ENCODE measurements around the gene PIGS. TPM values are rescaled to one million over a fixed set of nuclear protein-coding genes. Genes with fewer than 3 reads are reported as not detected.
A peak's percentile ranks its signal among the peaks of the same experiment; 100 is the strongest.
"Not testable (repeated sequence)": the region's sequence is repeated elsewhere in the genome, so short reads cannot be mapped to it uniquely, and the experiment has no call there.

PIGS gene
- total RNA-seq, 1 experiment from 2014 or later = 50.9 TPM

GRCh38 chr17:28610376-28610775 lies 39.1 kb upstream of the PIGS start:
- no TSS peak for BruUV-seq (replicated peaks)
- intact Hi-C loops (cut with micrococcal nuclease; ENCODE audit: unreplicated experiment) = loop anchor here (5.0 kb wide), 1 partner anchor 118 kb away; no protein-coding TSS in a partner anchor
- Mint-ChIP-seq H3K4me3 (ENCODE audit: low read depth, unreplicated experiment) (no peak overlapping the region), H3K4me1 (ENCODE audit: low read depth, unreplicated experiment) (no peaks in the 10 kb centered on the region), H3K36me3 (ENCODE audit: insufficient read depth, unreplicated experiment) (peaks cover 23% of the 10 kb centered on the region), H3K27ac (ENCODE audit: unreplicated experiment) (no peak overlapping the region), H3K9me3 (ENCODE audit: low read depth, unreplicated experiment) (no peaks in the 10 kb centered on the region), H3K27me3 (ENCODE audit: unreplicated experiment) (no peaks in the 10 kb centered on the region)
- CTCF ChIA-PET = no interaction called here
- no peak for TF ChIP-seq CTCF (IDR thresholded peaks at IDR 0.05; ENCODE audit: unreplicated experiment)
- DNase-seq = no peak

- BruUV-seq (replicated peaks); H3K9me3 Mint-ChIP-seq (ENCODE audit: low read depth, unreplicated experiment); H3K27ac Mint-ChIP-seq (ENCODE audit: unreplicated experiment); H3K4me3 Mint-ChIP-seq (ENCODE audit: low read depth, unreplicated experiment); DNase-seq; H3K4me1 Mint-ChIP-seq (ENCODE audit: low read depth, unreplicated experiment); H3K27me3 Mint-ChIP-seq (ENCODE audit: unreplicated experiment); CTCF ChIA-PET; intact Hi-C loops (cut with micrococcal nuclease; ENCODE audit: unreplicated experiment): not testable (repeated sequence)
- H3K36me3 Mint-ChIP-seq (ENCODE audit: insufficient read depth, unreplicated experiment) = peaks cover 53% of the 10 kb centered on the region
Measured at GRCh38 chr17:28604031-28604430, 32.7 kb upstream of the PIGS start.

DNA sequence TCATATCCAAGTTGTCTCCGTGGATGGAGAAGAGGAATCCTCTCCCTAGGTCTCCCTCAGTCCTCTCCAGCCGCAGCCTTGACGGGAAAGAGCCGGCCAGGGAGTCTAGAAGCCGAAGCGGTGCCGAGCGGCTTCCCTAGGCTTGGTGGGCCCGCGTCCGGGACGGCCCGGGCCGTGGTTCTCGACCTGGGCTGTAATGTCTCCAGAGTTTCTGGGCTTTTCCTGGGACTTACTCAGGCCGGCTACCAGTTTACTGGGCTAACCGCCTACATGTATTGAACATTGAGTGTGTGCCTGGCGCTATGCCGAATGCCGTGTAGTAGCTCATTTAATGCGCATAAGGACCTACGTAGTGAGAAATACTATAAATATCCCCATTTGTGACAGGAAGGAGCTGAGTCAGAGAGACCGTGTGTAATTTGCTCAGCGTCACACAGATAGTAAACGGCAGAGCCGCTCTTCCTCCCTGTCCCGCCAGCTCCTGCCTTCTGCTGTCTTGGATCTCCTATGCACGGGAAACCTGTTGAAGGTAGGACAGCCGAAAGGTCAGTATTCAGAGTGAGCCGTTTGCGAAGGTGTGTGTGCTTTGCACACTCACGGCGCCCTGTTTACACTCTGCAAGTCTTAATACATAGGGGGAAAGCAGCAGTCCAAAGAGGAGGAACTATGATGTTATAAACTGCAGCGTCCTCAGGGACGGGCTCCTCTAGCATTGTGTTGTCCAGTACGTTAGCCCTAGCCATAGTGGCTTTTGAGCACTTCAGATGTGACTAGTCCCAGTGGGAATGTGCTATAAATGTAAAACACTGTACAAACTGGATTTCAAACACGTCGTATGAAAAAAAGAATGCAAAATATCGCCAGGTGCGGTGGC lies 28.2 kb upstream of the PIGS start:
- H3K36me3 Mint-ChIP-seq (ENCODE audit: insufficient read depth, unreplicated experiment) = peaks cover 44% of the 10 kb centered on the region
- peak overlapping the region; percentile 92 for H3K27ac Mint-ChIP-seq (ENCODE audit: unreplicated experiment)
- no peaks in the 10 kb centered on the region for H3K27me3 Mint-ChIP-seq (ENCODE audit: unreplicated experiment)
- BruUV-seq (replicated peaks) = TSS peak; percentile 85
- no peak for TF ChIP-seq CTCF (IDR thresholded peaks at IDR 0.05; ENCODE audit: unreplicated experiment)
- intact Hi-C loops (cut with micrococcal nuclease; ENCODE audit: unreplicated experiment) = no loop called here
- CTCF ChIA-PET = interaction anchor here (0.5 to 0.9 kb wide), 2 partner anchors 45 to 170 kb away, joined by 3 read pairs; partner anchors contain the start of gene BLTP2
- DNase-seq = peak; percentile 50
- peak overlapping the region; percentile 91 for H3K4me3 Mint-ChIP-seq (ENCODE audit: low read depth, unreplicated experiment)
- peaks cover 17% of the 10 kb centered on the region for H3K4me1 Mint-ChIP-seq (ENCODE audit: low read depth, unreplicated experiment)
- H3K9me3 Mint-ChIP-seq (ENCODE audit: low read depth, unreplicated experiment) = no peaks in the 10 kb centered on the region

GRCh38 chr17:28598799-28599310 lies 27.5 kb upstream of the PIGS start, which contains the start of gene SPAG5:
Gene SPAG5 (minus strand): TSS chr17:28599025. CDS start chr17:28598946, 79 bp downstream.
- no peak for TF ChIP-seq CTCF (IDR thresholded peaks at IDR 0.05; ENCODE audit: unreplicated experiment)
- no TSS peak for BruUV-seq (replicated peaks)
- intact Hi-C loops (cut with micrococcal nuclease; ENCODE audit: unreplicated experiment) = no loop called here
- H3K27ac Mint-ChIP-seq (ENCODE audit: unreplicated experiment) = peak within 1 kb of the TSS; percentile 92
- peaks cover 39% of the 10 kb centered on the region for H3K36me3 Mint-ChIP-seq (ENCODE audit: insufficient read depth, unreplicated experiment)
- H3K4me3 Mint-ChIP-seq (ENCODE audit: low read depth, unreplicated experiment) = peak within 1 kb of the TSS; percentile 91
- H3K27me3 Mint-ChIP-seq (ENCODE audit: unreplicated experiment) = no peaks in the 10 kb centered on the region
- CTCF ChIA-PET = interaction anchor here (0.9 kb wide), 1 partner anchor 46 kb away, joined by 3 read pairs; the partner anchor contains the start of gene BLTP2
- DNase-seq = peak; percentile 95
- H3K4me1 Mint-ChIP-seq (ENCODE audit: low read depth, unreplicated experiment) = peaks cover 17% of the 10 kb centered on the region
- H3K9me3 Mint-ChIP-seq (ENCODE audit: low read depth, unreplicated experiment) = no peaks in the 10 kb centered on the region
